Astrocyte (in vitro differentiated cells and primary cell): ENCODE measurements around the gene TRMT2A. TPM values are rescaled to one million over a fixed set of nuclear protein-coding genes. Genes with fewer than 3 reads are reported as not detected.

ENCODE experiments used
- DNase-seq: peaks from one replicate; pipeline ENCODE4 v3.0.0-alpha.2; 2010; ENCODE audit warnings: low read depth
- FAIRE-seq: peaks from 2 replicates; lab custom pipeline; 2011; peaks lifted over from hg19 to GRCh38; lab: Jason Lieb, UNC
- H2AFZ ChIP-seq: 2 replicates; pipeline ENCODE4 v1.6.0; 2012; ENCODE audit warnings: low read depth, low read length, inconsistent platforms
- H3K27ac ChIP-seq: 2 replicates; pipeline ENCODE4 v1.5.1; 2011; ENCODE audit warnings: low read depth, low read length, inconsistent platforms
- H3K27me3 ChIP-seq: 2 replicates; pipeline ENCODE4 v1.6.0; 2011; ENCODE audit warnings: low read length, inconsistent platforms; ENCODE audit not compliant: insufficient read depth
- H3K36me3 ChIP-seq: 2 replicates; pipeline ENCODE4 v1.5.1; 2011; ENCODE audit warnings: low read length, inconsistent platforms; ENCODE audit not compliant: insufficient read depth
- H3K4me1 ChIP-seq: 2 replicates; pipeline ENCODE4 v1.5.1; 2011; ENCODE audit warnings: low read length, inconsistent platforms; ENCODE audit not compliant: insufficient read depth
- H3K4me2 ChIP-seq: 2 replicates; pipeline ENCODE4 v1.6.0; 2012; ENCODE audit warnings: low read length, inconsistent platforms
- H3K4me3 ChIP-seq: 2 replicates; pipeline ENCODE4 v1.5.1; 2011; ENCODE audit warnings: low read depth, mild to moderate bottlenecking, low read length, inconsistent platforms; ENCODE audit not compliant: insufficient read depth
- H3K79me2 ChIP-seq: 2 replicates; pipeline ENCODE4 v1.6.0; 2012; ENCODE audit warnings: mild to moderate bottlenecking, low read length, inconsistent platforms; ENCODE audit not compliant: insufficient read depth
- H3K9ac ChIP-seq: 2 replicates; pipeline ENCODE4 v1.6.0; 2012; ENCODE audit warnings: mild to moderate bottlenecking, low read length, inconsistent platforms
- H3K9me3 ChIP-seq: 2 replicates; pipeline ENCODE4 v1.5.1; 2012; ENCODE audit warnings: low read depth, mild to moderate bottlenecking, low read length, inconsistent platforms; ENCODE audit not compliant: insufficient read depth
- H4K20me1 ChIP-seq: 2 replicates; pipeline ENCODE4 v1.6.0; 2012; ENCODE audit warnings: low read length, inconsistent platforms; ENCODE audit not compliant: insufficient read depth
- H3K27ac Mint-ChIP-seq: one replicate; pipeline ENCODE4 v1.8.0; 2021; ENCODE audit warnings: mild to moderate bottlenecking, mixed read lengths; ENCODE audit not compliant: unreplicated experiment
- H3K27me3 Mint-ChIP-seq: one replicate; pipeline ENCODE4 v1.8.0; 2021; ENCODE audit warnings: low read depth, mixed read lengths; ENCODE audit not compliant: unreplicated experiment
- H3K36me3 Mint-ChIP-seq: one replicate; pipeline ENCODE4 v1.8.0; 2021; ENCODE audit warnings: low read depth, mixed read lengths; ENCODE audit not compliant: unreplicated experiment
- H3K4me1 Mint-ChIP-seq: one replicate; pipeline ENCODE4 v1.8.0; 2021; ENCODE audit warnings: low read depth, mixed read lengths; ENCODE audit not compliant: unreplicated experiment
- H3K4me3 Mint-ChIP-seq: one replicate; pipeline ENCODE4 v1.8.0; 2021; ENCODE audit warnings: mild to moderate bottlenecking, moderate library complexity, mixed read lengths; ENCODE audit not compliant: unreplicated experiment
- H3K9me3 Mint-ChIP-seq: one replicate; pipeline ENCODE4 v1.8.0; 2021; ENCODE audit warnings: mild to moderate bottlenecking, mixed read lengths; ENCODE audit not compliant: unreplicated experiment
- EZH2 ChIP-seq: IDR thresholded peaks from 2 replicates; pipeline ENCODE4 v1.6.1; 2012; ENCODE audit warnings: mild to moderate bottlenecking, low read length, inconsistent platforms; ENCODE audit not compliant: insufficient read depth
- total RNA-seq: library from RNA; stranded (reverse); gene quantifications from 2 replicates; pipeline ENCODE4 v1.2.1, GENCODE V29; 2021
- TF ChIP-seq, protein P1 (sequence below): IDR thresholded peaks from 2 replicates; pipeline ENCODE4 v1.5.1; 2011; ENCODE audit warnings: low read depth, mild to moderate bottlenecking, inconsistent platforms, low read length, moderate library complexity; ENCODE audit not compliant: insufficient read depth

TRMT2A gene
- total RNA-seq, 1 donor from 2014 or later, result 32.9 TPM

DNA sequence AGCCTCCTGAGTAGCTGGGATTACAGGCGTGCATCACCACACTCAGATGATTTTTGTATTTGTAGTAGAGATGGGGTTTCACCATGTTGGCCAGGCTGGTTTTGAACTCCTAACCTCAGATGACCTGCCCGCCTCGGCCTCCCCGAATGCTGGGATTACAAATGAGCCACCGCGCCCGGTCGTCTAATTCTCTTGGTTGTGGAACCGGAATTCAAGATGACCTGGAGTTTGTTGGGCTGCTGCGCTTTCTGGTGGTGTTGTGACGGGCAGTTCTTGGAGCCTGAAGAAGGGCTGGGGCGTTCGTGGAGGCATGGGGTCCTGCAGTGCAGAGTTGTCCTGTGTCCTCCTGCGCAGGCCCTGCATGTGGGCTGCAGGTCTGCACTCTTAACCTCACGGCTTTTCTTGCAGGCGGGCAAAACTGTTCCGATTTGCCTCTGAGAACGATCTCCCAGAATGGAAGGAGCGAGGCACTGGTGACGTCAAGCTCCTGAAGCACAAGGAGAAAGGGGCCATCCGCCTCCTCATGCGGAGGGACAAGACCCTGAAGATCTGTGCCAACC lies 4.9 kb upstream of the TRMT2A start:
- H3K9me3 ChIP-seq, result no peaks in the 10 kb centered on the region
- H3K27ac ChIP-seq, result no peak overlapping the region
- peaks cover 12% of the 10 kb centered on the region for H3K4me1 ChIP-seq
- DNase-seq (no peak), FAIRE-seq (no peak)
- TF ChIP-seq, protein P1, sequence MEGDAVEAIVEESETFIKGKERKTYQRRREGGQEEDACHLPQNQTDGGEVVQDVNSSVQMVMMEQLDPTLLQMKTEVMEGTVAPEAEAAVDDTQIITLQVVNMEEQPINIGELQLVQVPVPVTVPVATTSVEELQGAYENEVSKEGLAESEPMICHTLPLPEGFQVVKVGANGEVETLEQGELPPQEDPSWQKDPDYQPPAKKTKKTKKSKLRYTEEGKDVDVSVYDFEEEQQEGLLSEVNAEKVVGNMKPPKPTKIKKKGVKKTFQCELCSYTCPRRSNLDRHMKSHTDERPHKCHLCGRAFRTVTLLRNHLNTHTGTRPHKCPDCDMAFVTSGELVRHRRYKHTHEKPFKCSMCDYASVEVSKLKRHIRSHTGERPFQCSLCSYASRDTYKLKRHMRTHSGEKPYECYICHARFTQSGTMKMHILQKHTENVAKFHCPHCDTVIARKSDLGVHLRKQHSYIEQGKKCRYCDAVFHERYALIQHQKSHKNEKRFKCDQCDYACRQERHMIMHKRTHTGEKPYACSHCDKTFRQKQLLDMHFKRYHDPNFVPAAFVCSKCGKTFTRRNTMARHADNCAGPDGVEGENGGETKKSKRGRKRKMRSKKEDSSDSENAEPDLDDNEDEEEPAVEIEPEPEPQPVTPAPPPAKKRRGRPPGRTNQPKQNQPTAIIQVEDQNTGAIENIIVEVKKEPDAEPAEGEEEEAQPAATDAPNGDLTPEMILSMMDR, result no peak
- no peak for TF ChIP-seq EZH2
- H2AFZ ChIP-seq, result no peak overlapping the region
- H3K4me3 ChIP-seq, result no peak overlapping the region
- no peaks in the 10 kb centered on the region for H3K27me3 ChIP-seq
- H3K36me3 Mint-ChIP-seq, result peaks cover 10% of the 10 kb centered on the region
- H3K9ac ChIP-seq, result no peak overlapping the region
- no peak overlapping the region for H3K4me2 ChIP-seq
- peaks cover 3% of the 10 kb centered on the region for H3K4me1 Mint-ChIP-seq
- no peaks in the 10 kb centered on the region for H3K9me3 Mint-ChIP-seq
- H3K27ac Mint-ChIP-seq, result no peak overlapping the region
- H3K36me3 ChIP-seq, result peaks cover 15% of the 10 kb centered on the region
- H3K4me3 Mint-ChIP-seq, result peak overlapping the region; percentile 8
- peaks cover 58% of the 10 kb centered on the region for H4K20me1 ChIP-seq
- H3K79me2 ChIP-seq, result peaks cover 70% of the 10 kb centered on the region
- H3K27me3 Mint-ChIP-seq, result no peaks in the 10 kb centered on the region

DNA sequence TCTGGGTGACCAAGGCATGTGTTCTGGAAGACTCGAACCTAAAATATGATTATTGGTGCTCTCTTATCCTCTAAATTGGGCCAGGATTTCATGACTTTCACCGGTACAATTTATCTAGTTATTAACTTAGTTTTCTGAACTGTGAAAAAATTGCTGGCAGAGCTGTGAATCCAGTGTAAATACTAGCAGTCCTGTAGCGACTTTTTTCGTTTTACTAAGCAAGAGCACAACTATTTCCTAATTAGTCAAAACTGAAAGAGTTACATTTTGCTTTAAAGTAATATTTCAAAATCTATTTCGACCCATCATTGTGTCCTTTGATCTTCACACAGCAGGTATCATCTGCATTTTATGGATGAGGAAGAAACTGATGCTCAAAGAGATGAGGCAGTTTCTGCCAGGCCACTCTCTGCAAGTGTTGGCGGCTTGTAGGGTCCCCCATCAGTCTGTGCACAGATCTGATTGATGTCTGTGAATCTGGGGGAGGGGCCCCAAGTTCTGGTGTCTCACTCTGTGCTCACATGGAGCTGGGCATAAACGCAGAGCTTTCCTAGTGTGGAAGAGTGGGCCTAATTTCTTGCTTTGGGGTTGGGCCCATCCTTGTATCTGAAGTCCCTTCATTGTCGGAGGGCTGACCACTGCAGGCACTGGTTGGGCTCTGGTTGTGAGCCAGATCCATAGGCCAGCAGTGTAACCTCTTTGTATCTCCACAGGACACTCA lies 1.4 kb upstream of the TRMT2A start:
- Histone ChIP-seq H4K20me1 (peaks cover 40% of the 10 kb centered on the region), H3K27me3 (no peaks in the 10 kb centered on the region), H3K27ac (peak overlapping the region; percentile 66), H3K36me3 (peaks cover 12% of the 10 kb centered on the region), H3K4me3 (peak overlapping the region; percentile 73), H3K79me2 (peaks cover 88% of the 10 kb centered on the region), H3K4me2 (peak overlapping the region; percentile 85), H3K9me3 (no peaks in the 10 kb centered on the region), H2AFZ (no peak overlapping the region), H3K4me1 (peaks cover 17% of the 10 kb centered on the region), H3K9ac (peak overlapping the region; percentile 96)
- H3K9me3 Mint-ChIP-seq, result no peaks in the 10 kb centered on the region
- FAIRE-seq, result no peak
- peaks cover 12% of the 10 kb centered on the region for H3K36me3 Mint-ChIP-seq
- DNase-seq, result no peak
- H3K4me3 Mint-ChIP-seq, result peak overlapping the region; percentile 93
- no peaks in the 10 kb centered on the region for H3K27me3 Mint-ChIP-seq
- peaks cover 3% of the 10 kb centered on the region for H3K4me1 Mint-ChIP-seq
- TF ChIP-seq, protein P1, result no peak
- TF ChIP-seq EZH2, result no peak
- peak overlapping the region; percentile 89 for H3K27ac Mint-ChIP-seq
